HG02938 (cell line): ENCODE measurements around the gene CHI3L1.
"Not testable (repeated sequence)": the region's sequence is repeated elsewhere in the genome, so short reads cannot be mapped to it uniquely, and the experiment has no call there.

ENCODE experiments used
- ATAC-seq: cut with Tn5 transposase; IDR thresholded peaks from one replicate; pipeline ENCODE4 v1.9.1; 2021; ENCODE audit warnings: mild to moderate bottlenecking, moderate library complexity; ENCODE audit not compliant: unreplicated experiment

CHI3L1 gene

GRCh38 chr1:203186446-203187303 lies at the start of gene CHI3L1:
Gene CHI3L1, minus strand, starts transcription at chr1:203186704. Its CDS starts 81 bp downstream, at chr1:203186623.
- ATAC-seq = no peak

GRCh38 chr1:203234901-203235300 lies 48.4 kb upstream of the CHI3L1 start:
- ATAC-seq = not testable (repeated sequence)

- no peak for ATAC-seq
Observed at GRCh38 chr1:203229471-203230135, 43.1 kb upstream of the CHI3L1 start, which contains the start of gene CHIT1. Gene CHIT1, minus strand, starts transcription at chr1:203229673. Its CDS starts 37 bp downstream, at chr1:203229636.

- ATAC-seq = no peak
Observed at GRCh38 chr1:203228670-203229069, 42.2 kb upstream of the CHI3L1 start.

GRCh38 chr1:203227371-203228083 lies 41.0 kb upstream of the CHI3L1 start:
- no peak for ATAC-seq

- no peak for ATAC-seq
Observed at GRCh38 chr1:203225071-203225470, 38.6 kb upstream of the CHI3L1 start.

GRCh38 chr1:203223012-203223775 lies 36.7 kb upstream of the CHI3L1 start:
- no peak for ATAC-seq

GRCh38 chr1:203219934-203220333 lies 33.4 kb upstream of the CHI3L1 start:
- no peak for ATAC-seq

GRCh38 chr1:203219171-203219570 lies 32.7 kb upstream of the CHI3L1 start:
- ATAC-seq = no peak

GRCh38 chr1:203217668-203218067 lies 31.2 kb upstream of the CHI3L1 start:
- no peak for ATAC-seq

- ATAC-seq = no peak
Observed at GRCh38 chr1:203217139-203217655, 30.7 kb upstream of the CHI3L1 start.

GRCh38 chr1:203216274-203217138 lies 30.0 kb upstream of the CHI3L1 start:
- ATAC-seq = no peak

GRCh38 chr1:203215573-203215972 lies 29.1 kb upstream of the CHI3L1 start:
- ATAC-seq = no peak

- no peak for ATAC-seq
Observed at GRCh38 chr1:203214871-203215270, 28.4 kb upstream of the CHI3L1 start.

GRCh38 chr1:203213126-203213525 lies 26.6 kb upstream of the CHI3L1 start:
- no peak for ATAC-seq

- no peak for ATAC-seq
Observed at GRCh38 chr1:203211812-203212211, 25.3 kb upstream of the CHI3L1 start.

GRCh38 chr1:203210988-203211387 lies 24.5 kb upstream of the CHI3L1 start:
- ATAC-seq = no peak

- ATAC-seq = no peak
Observed at GRCh38 chr1:203210350-203210749, 23.8 kb upstream of the CHI3L1 start.

GRCh38 chr1:203208181-203208580 lies 21.7 kb upstream of the CHI3L1 start:
- ATAC-seq = no peak
